IPS-NIHi11 (cell line): ENCODE data around the gene THEM5.

ENCODE experiments used
- DNase-seq: peaks from one replicate; pipeline ENCODE4 v3.0.0; 2012; ENCODE audit warnings: mixed read lengths, low spot score

Gene THEM5

DNA sequence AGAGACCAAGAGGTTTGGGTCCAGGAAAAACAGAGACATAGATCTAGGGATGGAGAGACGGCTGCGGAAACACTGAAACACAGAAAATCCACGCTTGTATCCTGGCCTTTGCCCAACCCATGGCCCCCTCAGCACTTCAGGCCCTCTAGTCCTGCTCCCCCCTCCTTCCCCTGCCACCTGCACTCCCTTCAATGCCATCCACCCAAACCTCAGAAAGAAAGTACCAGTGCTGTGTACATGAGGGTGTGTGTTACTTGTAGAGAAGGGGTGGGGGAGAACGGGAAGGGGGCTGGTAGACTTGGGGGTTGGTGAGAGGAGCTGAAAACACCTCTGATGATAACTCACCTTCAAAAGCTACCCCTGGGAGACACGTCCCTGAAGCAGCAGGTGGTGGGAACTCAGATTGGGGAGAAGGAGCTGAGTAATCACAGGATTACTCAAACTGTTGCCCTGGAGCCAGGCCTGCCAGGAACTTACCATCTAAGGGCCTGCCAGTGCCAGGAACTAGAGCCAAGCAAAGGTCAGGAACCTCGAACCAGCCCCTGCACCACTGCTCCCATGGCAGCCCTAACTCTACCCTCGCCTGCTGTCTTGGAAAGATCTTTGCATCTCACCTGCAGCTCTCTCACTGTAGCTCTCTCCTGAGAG lies 33.4 kb downstream of the THEM5 start:
- DNase-seq, result no peak

DNA sequence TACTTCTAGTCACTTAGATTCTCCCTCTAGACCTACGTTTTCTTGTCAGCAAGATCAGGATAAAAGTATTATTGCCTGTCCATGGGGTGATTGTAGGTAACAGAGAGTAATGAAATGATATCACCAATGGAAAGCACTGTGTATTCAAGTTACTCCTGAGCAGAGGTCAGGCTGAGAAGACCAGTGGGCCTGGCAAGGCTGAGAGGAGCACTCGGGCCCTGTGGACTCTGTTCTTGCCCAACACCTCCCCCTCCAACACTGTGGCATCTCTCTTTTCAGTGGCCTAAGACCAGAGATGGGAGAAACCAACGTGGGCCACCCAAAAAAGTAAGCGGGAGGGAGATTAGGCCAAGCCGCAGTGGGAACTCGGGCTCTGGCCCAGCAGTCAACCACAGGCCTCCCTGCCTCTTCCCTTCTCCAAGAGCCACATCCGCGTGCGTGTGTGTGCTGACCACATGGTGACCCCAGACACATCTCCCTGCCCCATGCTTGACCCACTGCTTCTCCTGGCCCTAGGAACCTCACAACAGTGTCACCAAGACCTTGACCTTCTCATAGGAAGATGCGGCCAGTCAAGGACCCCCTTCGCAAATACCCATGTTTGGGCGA lies 34.2 kb downstream of the THEM5 start:
- DNase-seq, result no peak

DNA sequence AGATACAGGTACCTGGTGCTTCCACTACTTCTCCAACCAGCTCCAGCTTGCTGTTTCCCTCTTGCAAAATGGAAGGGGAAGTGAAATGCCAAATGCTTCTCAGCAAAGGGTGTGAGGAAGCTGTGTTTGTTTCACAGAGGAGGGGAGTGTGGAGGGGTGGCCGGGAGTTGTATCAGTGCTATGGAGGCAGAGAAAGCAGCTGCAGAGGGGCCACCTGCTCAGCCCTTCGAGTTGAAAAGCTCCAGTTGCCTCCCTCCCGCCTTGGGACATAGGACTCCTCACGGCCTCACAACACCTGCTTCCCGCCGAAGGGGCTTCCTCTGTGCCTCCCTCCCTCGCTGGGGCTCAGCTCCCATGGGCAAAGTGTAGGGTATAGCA lies 36.2 kb downstream of the THEM5 start:
- DNase-seq, result no peak

DNA sequence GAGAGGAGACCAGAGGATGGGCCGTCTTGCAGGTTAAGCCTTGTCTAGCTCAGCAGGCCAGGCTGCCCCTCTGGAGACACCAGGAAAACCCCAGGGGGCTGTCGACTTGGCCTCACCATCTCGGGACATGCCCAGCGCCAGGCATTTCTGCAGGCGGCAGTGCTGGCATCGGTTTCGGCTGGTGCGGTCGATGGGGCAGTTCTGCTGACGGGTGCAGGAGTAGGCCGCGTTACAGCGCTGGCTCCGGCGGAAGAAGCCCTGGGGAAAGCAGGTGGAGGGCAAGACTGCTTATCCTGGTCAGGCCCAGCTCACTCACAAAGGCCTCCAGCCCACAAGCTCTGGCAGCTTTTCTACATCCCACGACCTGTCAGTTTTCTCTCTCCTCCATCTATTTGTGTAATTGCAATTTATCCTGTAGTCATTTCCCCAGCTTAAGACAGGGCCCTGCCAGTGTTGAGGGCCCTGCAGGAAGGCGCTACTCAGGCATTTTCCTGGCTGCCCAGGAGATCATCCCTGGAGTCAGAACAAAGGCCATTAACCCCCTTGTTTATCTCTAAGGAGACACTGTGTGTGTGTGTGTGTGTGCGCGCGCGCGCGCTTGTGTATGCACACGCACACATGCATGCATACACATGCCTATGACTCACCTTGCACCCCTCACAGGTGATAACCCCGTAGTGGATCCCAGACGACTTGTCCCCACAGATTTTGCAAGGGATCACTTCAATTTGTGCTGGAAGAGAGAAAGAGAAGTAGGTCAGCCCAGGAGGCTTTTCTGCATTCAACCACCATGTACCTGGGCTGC lies 36.8 kb downstream of the THEM5 start:
- DNase-seq, result no peak

DNA sequence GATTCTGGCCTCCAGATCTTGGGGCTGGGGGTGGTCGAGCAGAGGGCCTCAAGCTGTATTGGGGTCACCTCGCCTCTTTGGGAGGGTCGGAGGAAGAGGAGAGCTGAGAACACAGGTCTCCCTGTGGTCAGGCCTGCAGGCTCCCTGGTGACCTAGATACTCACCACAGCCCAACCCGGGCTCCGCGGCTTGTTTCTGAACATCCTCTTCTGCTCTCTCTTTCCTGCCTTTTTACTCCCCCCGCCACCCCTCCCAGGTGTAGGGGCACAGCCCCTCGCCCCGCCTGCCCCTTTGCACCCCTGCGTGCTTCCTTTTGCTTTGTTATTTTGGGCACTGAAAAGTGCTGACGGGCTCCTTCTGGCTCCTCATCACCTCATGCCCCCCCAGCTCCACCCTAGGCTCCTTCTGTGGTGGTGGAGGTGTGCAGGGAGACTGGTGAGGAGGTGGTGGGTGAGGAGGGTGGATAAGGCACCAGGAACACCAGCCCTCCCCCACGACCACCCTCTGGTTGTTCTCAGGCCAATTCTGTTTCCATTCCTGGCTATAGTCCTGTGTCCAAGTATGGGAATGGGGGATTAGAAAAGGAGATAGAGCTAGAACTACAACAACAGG lies 37.7 kb downstream of the THEM5 start:
- DNase-seq, result no peak

DNA sequence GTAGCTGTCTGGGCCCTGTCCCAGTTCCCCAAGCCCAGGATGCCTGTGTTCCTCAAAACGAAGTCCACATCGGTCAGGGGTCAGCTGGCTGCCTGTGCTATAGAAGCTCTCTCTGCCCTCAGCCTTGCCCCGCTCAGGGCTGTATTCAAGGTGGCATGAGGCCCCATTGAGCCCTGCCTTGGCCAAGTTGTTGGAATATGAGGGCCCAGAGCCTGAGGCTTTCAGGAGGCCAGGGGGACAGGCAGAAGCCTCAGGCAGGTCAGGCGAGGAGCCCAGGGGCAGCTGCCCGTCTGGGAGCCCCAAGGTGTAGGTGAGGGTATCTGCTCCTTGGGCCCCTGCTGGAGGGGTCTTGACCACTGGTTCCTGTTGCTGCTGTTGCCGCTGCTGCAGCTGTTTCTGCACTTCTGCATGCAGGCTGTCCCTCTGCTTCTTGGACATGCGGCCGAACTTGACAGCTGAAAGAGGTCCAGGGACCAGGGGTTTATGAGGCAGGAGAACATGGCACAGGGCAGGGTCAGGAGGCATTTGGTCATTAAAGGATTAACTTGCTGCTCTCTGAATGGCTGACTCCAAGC lies 38.5 kb downstream of the THEM5 start:
- no peak for DNase-seq

DNA sequence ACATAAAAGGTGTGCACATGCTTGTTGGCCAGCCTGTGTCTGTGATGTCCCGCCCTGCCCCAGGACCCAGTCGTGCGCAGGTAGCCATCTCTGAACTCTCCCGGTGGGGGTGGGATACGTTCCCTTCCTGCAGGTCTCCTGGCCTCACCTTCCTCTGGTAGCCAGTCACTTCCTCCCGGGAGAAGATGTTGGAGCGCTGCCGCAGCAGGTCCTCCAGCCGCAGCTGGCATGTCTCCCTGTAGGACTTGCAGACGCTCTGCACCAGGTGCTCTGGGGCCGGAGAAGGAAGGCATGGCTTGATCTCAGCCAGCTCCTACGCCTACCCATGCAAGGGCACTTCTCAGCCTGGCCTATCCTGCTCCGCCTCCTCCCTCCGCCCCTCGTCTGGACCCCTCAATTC lies 39.1 kb downstream of the THEM5 start:
- no peak for DNase-seq

DNA sequence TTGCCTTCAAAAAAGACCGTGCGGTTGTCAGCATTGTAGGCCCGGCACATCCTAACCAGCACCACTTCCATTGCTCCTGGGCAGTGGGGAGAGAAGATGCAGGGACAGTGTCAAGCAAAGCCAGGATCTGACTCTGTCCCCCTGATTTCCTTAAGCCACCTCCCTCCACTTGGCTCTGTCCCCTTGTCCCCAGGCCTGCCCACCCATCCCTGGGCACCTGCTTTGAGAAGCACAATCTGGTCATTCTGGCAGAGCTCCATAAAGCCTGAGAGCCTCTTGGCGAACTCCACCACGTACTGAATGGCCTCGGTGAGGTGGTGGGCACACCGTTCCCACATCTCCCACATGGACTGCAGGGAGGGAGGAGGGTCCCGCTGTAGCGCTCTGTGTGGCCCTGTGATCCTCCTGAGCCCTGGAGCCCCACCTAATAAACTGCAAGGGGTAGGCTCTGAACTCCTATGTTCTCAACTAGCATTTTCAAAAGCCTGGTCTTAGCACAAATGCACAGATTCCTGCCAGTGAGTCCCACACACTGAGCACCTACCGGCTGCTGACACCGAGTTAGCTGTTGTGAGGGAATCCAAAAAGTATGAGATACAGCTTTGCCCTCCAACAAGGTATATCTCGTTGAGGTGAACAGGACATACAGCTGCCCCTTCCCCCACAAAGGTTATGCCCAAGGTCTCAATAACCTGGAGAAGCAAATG lies 40.1 kb downstream of the THEM5 start:
- no peak for DNase-seq

DNA sequence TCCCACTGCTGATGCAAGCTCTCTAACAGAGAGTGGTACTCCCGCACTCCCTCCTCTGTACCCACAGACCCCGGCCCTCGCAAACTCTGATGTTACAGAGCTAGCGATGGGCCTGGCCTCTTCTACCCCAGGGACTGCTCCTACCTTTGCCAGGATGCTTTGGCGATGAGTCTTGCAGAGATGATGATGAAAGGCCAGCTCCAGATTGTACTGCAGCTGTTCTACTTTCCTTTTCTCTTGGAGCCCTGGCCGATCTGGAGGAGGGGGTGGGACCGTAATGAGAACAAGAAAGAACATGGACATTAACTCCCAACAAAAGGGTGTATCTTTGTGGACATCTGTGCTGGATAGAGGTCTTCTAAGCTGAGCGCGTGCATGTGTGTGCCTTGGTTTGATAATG lies 42.3 kb downstream of the THEM5 start:
- no peak for DNase-seq

DNA sequence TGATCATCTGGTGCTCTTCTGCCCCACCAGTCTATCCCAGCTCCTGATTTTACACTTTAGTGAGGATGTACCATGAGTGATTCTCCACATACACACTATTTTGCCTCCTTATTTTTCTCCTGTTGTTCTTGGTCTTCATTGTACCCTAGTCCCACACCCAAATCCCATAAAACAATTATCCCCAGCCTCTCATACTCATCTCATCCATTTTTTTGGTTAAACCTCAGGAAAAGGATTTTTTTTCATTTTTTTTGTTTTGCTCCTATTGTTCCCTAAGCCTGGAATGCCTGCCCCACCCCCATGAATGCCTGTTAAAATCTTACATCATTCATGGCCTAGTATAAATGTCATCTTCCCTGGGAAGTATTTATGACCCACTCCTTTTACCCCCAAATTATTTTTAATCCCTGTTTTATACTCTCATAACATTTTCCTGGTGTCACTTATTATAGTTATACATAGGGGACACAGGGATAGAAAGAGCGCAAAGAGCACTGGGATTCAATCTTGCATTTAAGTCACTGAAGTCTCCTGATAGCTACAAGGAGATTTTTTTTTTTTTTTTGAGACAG lies 43.4 kb downstream of the THEM5 start:
- DNase-seq, result no peak

DNA sequence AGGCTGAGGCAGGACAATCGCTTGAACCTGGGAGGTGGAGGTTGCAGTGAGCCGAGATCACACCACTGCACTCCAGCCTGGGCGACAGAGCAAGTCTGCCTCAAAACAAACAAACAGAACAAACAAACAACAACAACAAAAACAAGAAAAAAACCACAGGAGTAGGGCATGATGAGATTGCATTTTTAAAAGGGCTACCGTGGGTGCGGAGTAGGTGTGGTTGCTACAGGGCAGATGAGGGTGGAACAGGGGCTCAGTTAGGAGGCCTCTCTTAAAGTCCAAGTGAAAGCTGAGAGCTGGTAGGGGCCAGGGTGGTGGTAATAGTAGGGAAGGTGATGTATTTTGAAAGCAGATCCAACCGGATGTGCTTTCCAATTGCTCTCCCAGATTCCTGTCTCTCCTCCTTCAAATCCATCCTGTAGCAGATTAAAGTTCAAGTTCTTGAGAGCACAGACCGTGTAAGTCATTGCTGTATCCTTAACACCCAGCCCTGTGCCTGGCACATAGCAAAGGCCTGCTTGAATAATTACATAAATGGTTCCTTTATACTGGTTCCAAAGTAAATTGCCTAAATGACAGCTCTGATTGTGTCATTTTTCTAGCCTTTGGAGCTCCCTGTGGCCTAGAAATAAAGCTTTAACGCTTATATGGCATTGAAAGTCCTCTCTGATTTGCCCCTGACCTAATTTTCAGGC lies 44.1 kb downstream of the THEM5 start:
- no peak for DNase-seq

DNA sequence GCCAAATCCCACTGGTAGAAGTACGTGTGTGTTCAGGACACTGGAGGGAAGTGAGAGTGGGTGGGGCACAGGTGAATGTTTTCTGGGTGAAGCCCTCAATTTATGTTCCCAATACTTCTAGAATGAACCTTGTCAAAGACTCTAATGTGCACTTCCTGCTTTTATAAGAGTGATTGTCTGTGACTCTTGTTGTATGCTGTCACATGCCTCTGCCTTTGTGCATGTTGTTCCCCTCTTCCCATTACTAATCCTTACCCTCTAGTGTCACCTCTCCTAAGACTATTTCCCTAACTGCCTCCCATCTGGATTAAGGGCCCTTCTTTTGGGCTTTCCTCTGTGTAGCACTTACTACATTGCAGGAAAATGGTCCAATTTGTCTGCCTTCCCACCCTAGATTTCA lies 45.7 kb downstream of the THEM5 start:
- no peak for DNase-seq

DNA sequence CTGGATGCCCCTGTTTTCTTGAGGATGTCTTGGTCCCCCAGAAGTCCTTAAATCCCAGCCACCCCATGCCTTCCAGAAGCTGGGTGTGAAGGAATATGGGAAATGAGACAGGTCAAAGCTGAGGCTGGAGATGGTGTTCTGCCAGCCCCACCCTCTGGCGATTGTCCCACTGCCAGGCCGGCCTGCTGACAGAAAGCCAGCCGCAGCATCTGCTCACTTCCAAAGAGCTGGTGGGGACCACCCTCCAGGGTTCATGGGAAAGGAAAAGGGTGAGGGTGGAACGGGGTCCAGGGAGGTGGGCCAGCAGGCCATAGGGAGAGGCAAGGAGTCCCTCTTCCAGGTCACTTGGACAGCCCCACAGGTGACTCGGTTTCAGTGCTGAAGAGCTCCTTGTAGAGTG lies 46.4 kb downstream of the THEM5 start:
- DNase-seq, result no peak

DNA sequence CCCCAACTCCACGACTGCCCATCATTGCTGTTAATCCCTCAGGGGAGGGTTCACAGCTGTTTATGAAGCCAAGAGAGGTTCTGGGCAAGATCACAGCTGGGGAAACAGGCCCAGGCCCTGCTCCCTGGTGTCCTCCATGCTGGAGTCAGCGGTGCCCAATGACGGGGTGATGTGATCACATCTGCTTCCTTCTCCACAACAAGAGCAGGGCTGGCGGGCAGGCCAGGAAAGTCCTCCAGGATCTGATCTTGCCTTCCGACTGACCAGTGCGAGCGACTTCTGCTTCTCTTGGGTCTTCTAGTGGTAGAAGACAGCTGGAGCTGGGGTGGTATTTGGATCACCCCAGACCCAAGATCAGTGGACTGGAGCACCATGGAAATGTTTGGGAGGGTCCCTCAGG lies 47.3 kb downstream of the THEM5 start:
- DNase-seq, result no peak

DNA sequence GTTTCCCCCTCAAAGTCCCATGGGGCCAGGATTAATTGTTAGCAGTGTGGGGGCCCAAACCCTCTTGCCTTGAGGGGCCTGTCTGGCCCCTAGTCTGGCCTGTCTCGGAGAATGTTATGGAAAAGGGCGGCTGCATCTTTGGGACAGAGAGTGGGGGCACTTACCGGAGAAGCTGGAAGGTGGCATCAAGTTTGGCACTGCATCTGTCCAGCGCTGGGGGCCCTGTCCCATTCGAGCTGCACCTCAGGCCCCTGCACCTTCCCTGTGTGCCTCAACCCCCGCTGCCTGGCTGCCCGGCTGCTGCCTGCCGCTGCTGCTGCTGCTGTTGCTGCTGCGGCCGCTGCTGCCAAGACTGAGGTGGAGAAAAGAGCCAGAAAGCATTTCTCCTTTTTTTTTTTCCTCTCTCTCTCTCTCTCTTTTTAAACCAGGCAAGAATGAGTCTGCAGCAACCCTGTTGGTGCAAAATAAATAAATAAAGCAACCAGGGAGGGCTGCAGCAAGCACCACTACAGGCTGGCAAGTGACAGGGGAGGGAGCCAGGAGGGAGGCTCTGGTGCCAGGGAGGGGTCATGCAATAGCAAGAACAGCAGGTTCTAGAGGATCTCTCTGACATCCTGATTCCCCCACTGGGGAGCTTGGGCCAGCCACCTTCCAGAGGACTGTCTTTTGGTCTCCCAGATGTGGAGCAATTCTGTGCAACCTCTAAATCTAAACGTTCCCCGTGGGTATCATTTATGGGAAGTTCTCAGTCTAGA lies 48.3 kb downstream of the THEM5 start, which contains the start of gene LINGO4:
LINGO4 (minus strand) TSS at position 354 of the 755 bp plus-strand sequence. CDS start 2,715 bp downstream, outside the sequence.
- no peak for DNase-seq

DNA sequence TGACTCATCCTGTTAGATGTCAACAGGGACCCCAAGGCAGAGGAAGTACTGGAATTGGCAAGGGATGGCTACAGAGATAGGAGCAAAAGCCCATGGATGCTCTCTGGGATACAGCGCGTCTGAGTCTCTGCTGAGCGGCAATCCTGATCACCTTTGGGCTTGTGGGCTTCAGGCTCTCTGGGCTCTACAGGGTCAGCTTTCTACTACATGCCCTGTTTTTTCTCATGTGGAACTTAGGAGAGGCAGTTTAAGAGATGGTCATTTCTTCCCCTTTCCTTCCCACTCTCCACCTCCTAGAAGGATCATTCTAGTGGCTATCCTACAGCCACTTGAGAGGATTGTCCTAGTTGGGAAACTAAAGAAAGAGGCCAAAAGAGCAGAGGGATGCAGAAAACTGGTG lies 49.6 kb downstream of the THEM5 start:
- no peak for DNase-seq

DNA sequence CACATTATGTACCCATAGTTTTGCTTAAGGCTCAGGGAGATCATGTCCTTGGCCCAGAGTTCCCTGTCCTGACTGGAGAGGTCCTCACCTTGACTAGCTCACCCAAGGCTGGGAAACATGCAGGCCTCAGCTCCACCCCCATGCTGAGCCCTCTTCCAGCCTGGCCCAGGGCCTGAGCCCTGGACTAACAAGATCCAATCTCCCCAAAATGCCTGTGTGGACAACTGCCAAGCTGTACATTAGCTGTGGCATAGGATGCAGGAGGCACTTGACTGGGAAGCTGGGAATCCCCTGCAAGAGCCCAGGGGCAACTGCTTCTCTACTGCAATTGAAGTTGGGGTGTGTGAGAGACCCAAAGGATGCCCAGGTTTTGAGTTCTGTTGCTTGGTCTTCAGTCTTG lies 50.3 kb downstream of the THEM5 start:
- DNase-seq, result no peak

DNA sequence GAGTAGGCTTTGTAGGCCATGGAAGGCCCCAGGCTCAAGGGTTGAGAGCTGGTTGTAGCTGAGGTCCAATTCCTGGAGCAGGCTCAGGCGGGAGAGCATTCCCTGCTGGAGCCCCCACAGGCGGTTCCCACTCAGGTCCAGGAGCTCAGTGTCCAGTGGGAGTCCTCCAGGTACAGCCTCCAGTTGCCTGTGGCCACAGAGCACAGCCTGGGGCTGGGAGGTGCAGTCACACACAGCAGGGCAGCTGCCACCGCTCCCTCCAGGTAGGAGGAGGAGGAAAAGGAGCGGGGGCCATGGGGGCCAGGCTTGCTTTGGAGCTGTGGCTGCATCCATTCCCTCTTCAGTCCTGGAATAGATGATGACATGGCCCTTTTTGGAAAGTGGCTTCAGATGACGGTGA lies 51.1 kb downstream of the THEM5 start:
- DNase-seq, result no peak

DNA sequence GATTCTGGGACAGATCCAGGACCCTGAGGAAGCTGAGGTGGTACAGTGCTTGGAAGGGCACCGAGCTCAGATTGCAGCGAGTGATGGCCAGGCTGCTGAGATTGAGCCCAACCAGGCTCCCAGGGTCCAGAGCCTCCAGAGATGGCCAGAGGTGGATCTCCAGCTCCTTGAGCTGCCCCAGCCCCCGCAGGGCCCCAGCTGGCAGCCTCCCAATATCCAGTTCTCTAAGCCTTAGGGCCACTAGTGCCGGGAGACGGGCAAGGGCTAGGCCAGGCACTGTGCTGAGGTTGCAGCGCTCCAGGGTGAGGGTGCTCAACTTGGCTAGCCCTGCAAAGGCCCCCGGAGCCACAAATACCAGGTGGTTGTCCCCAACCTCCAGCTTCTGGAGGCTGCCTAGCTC lies 51.7 kb downstream of the THEM5 start:
- DNase-seq, result no peak

DNA sequence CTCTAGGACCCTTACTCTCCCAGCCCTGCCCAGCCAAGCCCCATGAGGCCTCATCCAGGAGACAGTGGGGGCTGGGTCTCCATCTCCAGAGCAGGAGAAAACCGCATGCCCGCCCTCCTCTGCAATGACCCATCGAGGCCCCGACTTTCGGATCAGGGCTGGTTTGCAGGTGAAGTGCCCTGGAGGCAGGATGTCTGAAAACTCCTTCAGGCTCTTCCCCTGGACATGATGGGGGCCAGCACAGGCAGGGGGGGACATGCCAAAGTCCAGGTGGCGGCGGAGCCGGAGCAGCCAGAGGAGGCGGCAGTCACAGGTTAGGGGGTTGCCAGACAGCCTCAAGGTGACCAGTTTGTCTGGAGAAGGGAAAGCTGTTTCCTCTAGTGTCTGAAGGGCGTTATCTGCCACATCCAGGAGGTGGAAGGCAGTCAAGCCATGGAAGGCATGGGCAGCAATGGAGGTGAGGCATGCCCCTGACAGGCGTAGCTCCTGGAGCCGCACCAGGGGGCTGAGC lies 52.1 kb downstream of the THEM5 start:
- DNase-seq, result no peak
